HUDEP-2 (cell line): ENCODE data around the gene COPG2.
"Not testable (repeated sequence)": the region's sequence is repeated elsewhere in the genome, so short reads cannot be mapped to it uniquely, and the experiment has no call there.

Experiments
- DNase-seq, 76 experiments: peaks; one replicate each; lab custom pipeline; 2025; ENCODE audit not compliant: unreplicated experiment in 76 of 76; lab: John Stamatoyannopoulos, UW

Gene COPG2

GRCh38 chr7:130650611-130651120 is 17.9 kb downstream of the COPG2 start:
- no peak for DNase-seq

DNA sequence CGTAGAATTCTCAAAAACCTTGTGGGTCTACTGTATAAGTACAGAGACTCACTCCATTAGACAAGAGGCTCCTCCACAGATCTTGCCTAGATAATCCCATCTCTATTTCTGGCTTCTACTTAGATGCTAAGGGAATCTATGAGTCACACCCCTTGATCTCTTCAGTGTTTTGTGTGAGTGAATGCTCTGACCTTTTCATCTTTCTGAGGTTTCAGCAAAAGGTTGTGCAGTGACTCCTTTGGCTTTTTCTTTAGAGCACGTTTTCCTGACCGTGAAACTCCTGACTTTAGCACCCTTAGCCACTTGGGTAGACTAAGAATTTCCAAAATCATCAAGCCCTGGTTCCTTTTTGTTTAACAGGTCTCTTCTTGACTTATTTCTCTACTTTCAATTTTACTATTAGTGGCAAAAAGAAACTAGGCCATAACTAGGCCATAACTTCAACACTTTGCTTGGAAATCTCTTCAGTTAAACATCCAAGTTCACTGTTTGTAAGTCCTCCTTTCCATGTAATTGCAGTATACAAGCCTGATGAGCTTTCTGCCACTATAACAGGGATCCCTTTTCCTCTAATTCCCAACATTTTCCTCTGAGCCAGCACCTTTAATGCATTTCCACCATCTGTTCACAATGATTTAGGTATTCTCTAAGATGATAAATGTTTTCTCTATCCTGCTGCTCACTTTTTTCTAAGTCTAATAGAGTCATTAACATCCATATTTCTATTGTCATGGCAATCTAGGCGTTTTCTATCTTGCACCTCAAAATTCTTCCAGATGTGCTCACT is 19.4 kb downstream of the COPG2 start:
- no peak for DNase-seq

GRCh38 chr7:130648580-130648979 is 20.0 kb downstream of the COPG2 start:
- no peak for DNase-seq

GRCh38 chr7:130642383-130642782 is 26.2 kb downstream of the COPG2 start:
- DNase-seq: no peak

GRCh38 chr7:130641497-130641896 is 27.1 kb downstream of the COPG2 start:
- DNase-seq: no peak

- no peak for DNase-seq
Measured at GRCh38 chr7:130641040-130641439, 27.5 kb downstream of the COPG2 start.

GRCh38 chr7:130639388-130639787 is 29.2 kb downstream of the COPG2 start:
- no peak for DNase-seq

DNA sequence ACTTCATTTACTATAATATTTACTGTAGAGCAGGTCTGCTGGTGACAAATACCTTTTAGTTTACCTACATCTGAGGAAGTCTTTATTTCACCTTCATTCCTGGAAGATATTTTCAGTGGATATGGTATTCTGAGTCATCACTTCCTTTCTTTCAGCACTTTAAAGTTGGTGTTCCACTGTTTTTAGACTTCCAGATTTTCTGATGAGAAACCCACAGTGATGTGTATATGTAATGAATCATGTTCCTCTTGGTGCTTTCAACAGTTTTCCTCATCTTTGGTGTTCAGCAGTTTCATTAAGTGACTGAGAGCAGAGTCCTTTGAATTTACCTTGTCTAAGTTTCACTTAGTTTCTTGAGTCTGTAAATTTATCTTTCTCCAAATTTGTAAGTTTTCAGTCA is 36.4 kb downstream of the COPG2 start:
- DNase-seq: no peak

DNA sequence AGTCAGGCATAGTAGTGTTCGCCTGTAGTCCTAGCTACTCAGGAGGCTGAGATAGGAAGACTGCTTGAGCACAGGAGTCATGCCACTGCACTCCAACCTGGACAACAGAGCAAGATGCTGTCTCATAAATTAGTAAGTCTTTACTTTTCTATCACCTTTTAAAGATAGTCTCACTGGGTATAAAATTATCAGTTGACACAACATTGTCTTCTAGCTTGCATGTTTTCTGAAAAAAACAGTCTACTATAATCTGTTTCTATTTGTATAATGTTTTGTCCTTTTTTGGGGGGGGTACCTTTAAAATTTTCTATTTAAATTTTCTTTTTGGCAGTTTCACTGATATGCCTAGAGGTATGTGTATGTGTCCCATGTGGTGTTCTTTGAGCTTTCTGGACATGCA is 39.6 kb downstream of the COPG2 start:
- no peak for DNase-seq

DNA sequence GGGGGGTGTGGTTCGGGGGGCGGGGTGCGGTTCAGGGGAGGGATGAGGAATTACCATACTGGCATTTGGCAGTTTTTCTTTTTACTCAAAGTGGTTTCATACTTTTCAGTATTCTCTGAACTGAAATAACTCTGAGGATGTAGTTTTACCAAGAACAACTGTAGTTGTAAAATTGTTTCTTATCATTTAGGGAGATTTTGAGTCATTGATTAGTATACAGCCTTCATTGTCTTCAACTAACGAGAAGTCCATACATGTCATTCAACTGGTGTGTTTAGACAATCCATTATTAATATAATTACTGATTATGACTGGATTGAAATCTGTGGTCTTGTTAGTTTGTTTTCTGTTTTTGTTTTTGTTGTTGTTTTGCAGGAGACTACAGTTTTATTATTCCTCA is 40.8 kb downstream of the COPG2 start:
- DNase-seq: no peak

DNA sequence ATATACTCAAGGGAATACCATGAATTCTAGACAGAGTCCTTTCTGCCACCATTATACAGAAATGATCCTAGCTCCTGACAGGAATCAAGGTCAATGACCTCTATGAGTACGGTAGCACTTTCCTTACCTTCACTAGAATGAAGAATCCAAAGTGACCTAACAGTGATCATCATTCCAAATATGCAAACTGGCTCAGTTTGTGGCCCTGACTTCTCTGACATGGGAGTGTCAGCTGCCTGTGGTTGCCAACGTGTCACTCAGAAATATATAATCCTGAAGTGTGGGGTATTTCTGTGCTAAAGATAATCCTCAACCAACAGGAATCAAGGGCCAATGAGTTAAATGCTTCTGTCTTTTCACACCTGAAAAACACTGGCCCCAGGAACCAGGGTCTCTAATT is 45.7 kb downstream of the COPG2 start:
- no peak for DNase-seq

DNA sequence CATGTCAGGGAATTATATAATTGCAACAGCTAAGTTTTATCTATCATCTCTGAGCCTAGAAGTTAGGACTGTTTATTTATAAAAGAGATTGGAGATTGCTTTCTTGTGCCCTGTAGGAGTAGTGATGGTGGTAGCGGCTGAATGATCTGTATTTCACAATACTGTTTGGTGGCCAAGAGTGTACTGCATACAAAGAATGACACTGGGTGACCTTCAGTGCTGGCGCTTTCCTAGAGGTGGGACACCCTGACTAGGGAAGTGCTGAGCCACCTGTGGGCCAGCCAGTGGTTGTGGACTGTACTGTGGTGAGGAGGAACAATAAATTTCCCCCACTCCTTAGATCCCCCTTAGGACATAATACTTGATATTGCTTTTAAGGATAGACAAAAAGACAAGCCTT is 53.0 kb downstream of the COPG2 start:
- DNase-seq: no peak

- DNase-seq: no peak
Measured at GRCh38 chr7:130614449-130614848, 54.1 kb downstream of the COPG2 start.

DNA sequence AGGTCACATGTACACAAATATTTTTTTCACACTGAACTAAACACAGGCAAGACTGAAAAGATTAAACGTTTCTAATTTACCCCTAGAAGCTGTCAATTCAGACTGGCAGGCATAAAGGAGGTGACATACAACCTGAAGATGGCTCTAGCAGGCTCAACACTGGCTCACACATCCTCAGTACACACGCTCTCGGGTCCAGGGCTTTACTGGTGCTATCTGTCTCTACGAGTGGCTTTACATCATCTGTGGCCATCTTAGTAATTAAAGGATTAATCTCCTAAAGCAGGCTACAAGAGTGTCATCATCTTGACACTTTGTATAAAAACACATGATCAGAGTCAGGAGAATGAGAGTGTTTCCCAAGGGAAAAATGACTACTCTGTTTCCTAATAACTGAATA is 57.3 kb downstream of the COPG2 start:
- no peak for DNase-seq

GRCh38 chr7:130607066-130607465 is 61.5 kb downstream of the COPG2 start:
- not testable (repeated sequence) for DNase-seq

DNA sequence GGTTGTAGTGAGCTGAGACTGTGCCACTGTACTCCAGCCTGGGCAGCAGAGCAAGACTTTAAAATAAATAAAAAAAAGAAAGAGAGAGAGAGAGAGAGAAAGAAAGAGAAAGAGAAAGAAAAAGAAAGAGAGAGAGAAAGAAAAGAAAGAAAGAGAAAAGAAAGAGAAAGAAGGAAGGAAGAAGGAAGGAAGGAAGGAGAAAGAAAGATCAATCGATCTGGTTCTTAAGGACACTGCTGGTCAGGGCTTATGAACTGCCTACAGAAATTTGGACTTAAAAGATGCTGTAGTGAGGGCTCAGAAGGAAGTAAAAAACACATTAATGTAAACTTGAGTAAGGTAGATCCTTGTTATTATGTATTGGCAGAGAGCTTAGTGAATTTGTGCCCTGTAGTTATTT is 62.4 kb downstream of the COPG2 start:
- no peak for DNase-seq

DNA sequence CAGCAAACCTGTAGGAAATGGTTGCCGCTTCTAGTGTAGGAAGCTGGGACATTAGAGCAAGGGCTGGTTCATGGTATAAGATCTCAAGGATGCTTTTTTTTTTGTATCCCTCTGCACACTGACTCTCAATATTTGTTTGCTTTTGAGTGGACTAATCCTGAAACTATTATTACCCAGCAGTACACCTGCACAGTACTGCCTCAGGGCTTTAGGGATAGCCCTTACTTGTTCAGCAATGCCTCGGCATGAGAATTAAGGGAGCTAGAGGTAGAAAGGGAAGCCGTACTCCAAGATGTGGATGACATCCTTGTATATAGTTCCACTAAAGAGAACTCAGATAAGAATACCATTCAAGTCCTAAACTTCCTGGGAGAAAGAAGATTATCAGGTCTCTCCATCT is 70.5 kb downstream of the COPG2 start:
- DNase-seq: no peak

GRCh38 chr7:130595986-130596385 is 72.6 kb downstream of the COPG2 start:
- no peak for DNase-seq

DNA sequence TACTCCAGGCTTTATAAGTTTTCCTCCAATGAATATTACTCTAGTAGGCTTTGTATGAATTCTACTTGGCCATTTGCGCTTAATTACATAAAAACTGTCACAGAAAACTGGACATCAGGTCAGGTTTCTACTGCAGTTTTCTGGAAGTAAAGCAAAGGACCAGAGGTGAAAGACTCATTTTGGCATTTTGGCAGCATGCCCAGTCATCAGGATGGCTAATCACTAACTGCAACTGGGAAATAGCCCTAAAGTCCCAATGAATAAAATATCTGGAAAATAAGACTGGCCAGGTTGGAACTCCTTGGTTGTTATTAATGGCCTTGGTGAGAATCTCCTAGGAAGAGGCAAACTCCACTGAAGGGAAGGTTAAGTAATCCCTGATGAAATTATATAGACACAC is 75.5 kb downstream of the COPG2 start:
- DNase-seq: peak in 1 of 76 experiments; percentile 4

DNA sequence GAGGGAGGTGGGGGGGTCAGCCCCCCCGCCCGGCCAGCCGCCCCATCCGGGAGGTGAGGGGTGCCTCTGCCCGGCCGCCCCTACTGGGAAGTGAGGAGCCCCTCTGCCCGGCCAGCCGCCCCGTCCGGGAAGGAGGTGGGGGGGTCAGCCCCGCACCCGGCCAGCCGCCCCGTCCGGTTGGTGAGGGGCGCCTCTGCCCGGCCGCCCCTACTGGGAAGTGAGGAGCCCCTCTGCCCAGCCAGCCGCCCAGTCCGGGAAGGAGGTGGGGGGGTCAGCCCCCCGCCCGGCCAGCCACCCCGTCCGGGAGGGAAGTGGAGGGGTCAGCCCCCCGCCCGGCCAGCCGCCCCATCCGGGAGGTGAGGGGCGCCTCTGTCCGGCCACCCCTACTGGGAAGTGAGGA is 77.1 kb downstream of the COPG2 start:
- not testable (repeated sequence) for DNase-seq

- not testable (repeated sequence) for DNase-seq
Measured at GRCh38 chr7:130585932-130586331, 82.6 kb downstream of the COPG2 start.

GRCh38 chr7:130575110-130575509 is 93.4 kb downstream of the COPG2 start:
- DNase-seq: not testable (repeated sequence)

GRCh38 chr7:130570144-130570543 is 98.4 kb downstream of the COPG2 start:
- peak in 1 of 76 experiments; percentile 16 for DNase-seq
